SH-SY5Y (cell line): ENCODE results near the gene CIB2.

Experiments used
- GATA2 ChIP-seq: IDR thresholded peaks from 2 replicates; pipeline ENCODE4 v1.6.1; 2011; ENCODE audit warnings: mild to moderate bottlenecking, low read depth, low read length
- GATA3 ChIP-seq: IDR thresholded peaks from 2 replicates; pipeline ENCODE4 v1.6.1; 2011; ENCODE audit warnings: low read depth, mild to moderate bottlenecking, low read length, moderate library complexity

- TF ChIP-seq GATA2 (no peak), GATA3 (no peak)
Measured at GRCh38 chr15:78092261-78093041, 38.8 kb downstream of the CIB2 start, which contains the start of gene SH2D7.
